Gastroesophageal sphincter (tissue), 3 donors: ENCODE results near the gene OR10H1.

Experiments
- EP300 ChIP-seq: sonication (generic); formaldehyde crosslinking; IDR thresholded peaks from one replicate; pipeline ENCODE4 v1.6.1; 2017; ENCODE audit warnings: antibody characterized with exemption, mild to moderate bottlenecking
- POLR2A ChIP-seq, 2 donors: fragments of 450-650 bp; IDR thresholded peaks; one replicate each; pipeline ENCODE4 v1.6.1; 2017; ENCODE audit warnings: antibody characterized with exemption in 2 of 2, mild to moderate bottlenecking in 2 of 2, moderate library complexity in 1 of 2
- TF ChIP-seq, protein P1 (sequence below), 4 experiments: fragments of 200-600 bp in 2 of 4; fragments of 450-650 bp in 2 of 4; sonication (generic) in 1 of 4; IDR thresholded peaks; one replicate each; pipeline ENCODE4 v1.5.1; 2017 to 2019; ENCODE audit warnings: antibody characterized with exemption in 4 of 4, mild to moderate bottlenecking in 2 of 4, moderate library complexity in 2 of 4

DNA sequence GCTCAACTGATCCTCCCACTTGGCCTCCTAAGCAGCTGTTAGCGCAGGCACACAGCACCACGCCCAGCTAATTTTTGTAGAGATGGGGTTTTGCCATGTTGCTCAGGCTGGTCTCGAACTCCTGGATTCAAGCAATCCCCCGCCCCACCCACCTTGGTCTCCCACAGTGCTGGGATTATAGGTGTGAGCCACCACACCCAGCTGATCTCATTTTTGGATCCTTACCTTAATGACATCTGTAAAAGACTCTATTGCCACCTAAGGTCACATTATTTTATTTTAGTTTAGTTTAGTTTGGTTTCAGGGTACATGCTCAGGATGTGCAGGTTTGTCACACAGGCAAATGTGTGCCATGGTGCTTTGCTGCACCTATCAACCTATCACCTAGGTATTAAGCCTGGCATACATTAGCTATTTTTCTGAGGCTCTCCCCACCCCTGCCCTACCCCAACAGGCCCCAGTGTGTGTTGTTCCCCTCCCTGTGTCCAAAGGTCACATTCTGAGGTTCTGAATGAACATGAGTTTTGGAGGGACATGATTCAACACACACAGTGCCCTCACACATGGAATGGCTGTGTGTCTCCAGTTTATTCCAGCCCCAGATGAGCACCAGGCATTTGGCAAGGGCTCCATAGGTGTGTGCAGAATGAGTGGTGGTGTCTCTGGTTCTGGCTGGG, 26.7 kb downstream of the OR10H1 start:
- TF ChIP-seq, protein P1, sequence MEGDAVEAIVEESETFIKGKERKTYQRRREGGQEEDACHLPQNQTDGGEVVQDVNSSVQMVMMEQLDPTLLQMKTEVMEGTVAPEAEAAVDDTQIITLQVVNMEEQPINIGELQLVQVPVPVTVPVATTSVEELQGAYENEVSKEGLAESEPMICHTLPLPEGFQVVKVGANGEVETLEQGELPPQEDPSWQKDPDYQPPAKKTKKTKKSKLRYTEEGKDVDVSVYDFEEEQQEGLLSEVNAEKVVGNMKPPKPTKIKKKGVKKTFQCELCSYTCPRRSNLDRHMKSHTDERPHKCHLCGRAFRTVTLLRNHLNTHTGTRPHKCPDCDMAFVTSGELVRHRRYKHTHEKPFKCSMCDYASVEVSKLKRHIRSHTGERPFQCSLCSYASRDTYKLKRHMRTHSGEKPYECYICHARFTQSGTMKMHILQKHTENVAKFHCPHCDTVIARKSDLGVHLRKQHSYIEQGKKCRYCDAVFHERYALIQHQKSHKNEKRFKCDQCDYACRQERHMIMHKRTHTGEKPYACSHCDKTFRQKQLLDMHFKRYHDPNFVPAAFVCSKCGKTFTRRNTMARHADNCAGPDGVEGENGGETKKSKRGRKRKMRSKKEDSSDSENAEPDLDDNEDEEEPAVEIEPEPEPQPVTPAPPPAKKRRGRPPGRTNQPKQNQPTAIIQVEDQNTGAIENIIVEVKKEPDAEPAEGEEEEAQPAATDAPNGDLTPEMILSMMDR (IDR thresholded peaks at IDR 0.05), result no peak
- TF ChIP-seq POLR2A (IDR thresholded peaks at IDR 0.05) (no peak), EP300 (no peak)
